Neural cell (in vitro differentiated cells): ENCODE data around the gene DLGAP4. TPM values are rescaled to one million over a fixed set of nuclear protein-coding genes. Genes with fewer than 3 reads are reported as not detected.

ENCODE experiments used
- H2AFZ ChIP-seq: fragments of 200-600, 300-800 bp; sonication (generic), shearing (Covaris generic); 2 replicates; pipeline ENCODE4 v1.6.0; 2014; ENCODE audit warnings: low read depth, mild to moderate bottlenecking, antibody characterized with exemption, low read length, moderate library complexity
- H3F3A ChIP-seq: fragments of 200-600 bp; shearing (Covaris generic); 2 replicates; pipeline ENCODE4 v1.6.1; 2016; ENCODE audit warnings: mild to moderate bottlenecking, moderate library complexity, mixed read lengths, antibody characterized with exemption, low read length; ENCODE audit not compliant: insufficient read depth, poor library complexity, severe bottlenecking
- H3K27ac ChIP-seq: fragments of 200-600, 300-800 bp; sonication (generic), shearing (Covaris generic); 2 replicates; pipeline ENCODE4 v1.5.1; 2014; ENCODE audit warnings: mild to moderate bottlenecking, low read length, moderate library complexity
- H3K27me3 ChIP-seq: fragments of 300-800, 200-600 bp; sonication (generic), shearing (Covaris generic); 2 replicates; pipeline ENCODE4 v1.6.0; 2014; ENCODE audit warnings: mild to moderate bottlenecking, low read depth, low read length, moderate library complexity; ENCODE audit not compliant: insufficient read depth
- H3K36me3 ChIP-seq: fragments of 300-800, 200-600 bp; sonication (generic), shearing (Covaris generic); 2 replicates; pipeline ENCODE4 v1.5.1; 2014; ENCODE audit warnings: mild to moderate bottlenecking, antibody characterized with exemption, low read length, moderate library complexity; ENCODE audit not compliant: insufficient read depth
- H3K4me2 ChIP-seq: fragments of 300-800, 200-600 bp; sonication (generic), shearing (Covaris generic); 2 replicates; pipeline ENCODE4 v1.6.0; 2014; ENCODE audit warnings: mild to moderate bottlenecking, low read length
- H3K4me3 ChIP-seq: fragments of 300-800, 200-600 bp; sonication (generic), shearing (Covaris generic); 2 replicates; pipeline ENCODE4 v1.5.1; 2014; ENCODE audit warnings: mild to moderate bottlenecking, low read length, moderate library complexity
- H3K79me2 ChIP-seq: fragments of 200-600 bp; shearing (Covaris generic); replicated peaks from 2 replicates; pipeline ENCODE4 v1.6.0; 2014; ENCODE audit warnings: mild to moderate bottlenecking, low read length, moderate library complexity; ENCODE audit not compliant: insufficient read depth
- H3K9ac ChIP-seq: fragments of 300-800, 200-600 bp; sonication (generic), shearing (Covaris generic); 2 replicates; pipeline ENCODE4 v1.6.1; 2016; ENCODE audit warnings: mild to moderate bottlenecking, low read length, mixed read lengths
- H3K9me2 ChIP-seq: fragments of 200-600 bp; shearing (Covaris generic); 2 replicates; pipeline ENCODE4 v1.6.1; 2016; ENCODE audit warnings: mild to moderate bottlenecking, low read length, mixed read lengths; ENCODE audit not compliant: insufficient read depth
- H3K9me3 ChIP-seq: fragments of 200-600, 300-800 bp; sonication (generic), shearing (Covaris generic); 2 replicates; pipeline ENCODE4 v1.6.1; 2016; ENCODE audit warnings: mild to moderate bottlenecking, mixed run types, low read length, moderate library complexity, mixed read lengths
- H4K20me1 ChIP-seq: fragments of 200-600 bp; shearing (Covaris generic); 2 replicates; pipeline ENCODE4 v1.6.1; 2016; ENCODE audit warnings: mild to moderate bottlenecking, mixed run types; ENCODE audit not compliant: insufficient read depth
- CTCF ChIP-seq: fragments of 450-650 bp; IDR thresholded peaks from 2 replicates; pipeline ENCODE4 v1.5.1; 2014; ENCODE audit warnings: antibody characterized with exemption, mild to moderate bottlenecking, moderate library complexity; ENCODE audit not compliant: poor library complexity, severe bottlenecking
- EP300 ChIP-seq: fragments of 450-650 bp; conservative IDR thresholded peaks from 2 replicates; pipeline ENCODE4 v1.6.1; 2014; ENCODE audit warnings: antibody characterized with exemption, mild to moderate bottlenecking, moderate library complexity; ENCODE audit not compliant: poor library complexity, severe bottlenecking
- EZH2 ChIP-seq: fragments of 200-600, 300-800 bp; shearing (Covaris generic), sonication (generic); IDR thresholded peaks from 2 replicates; pipeline ENCODE4 v1.6.1; 2014; ENCODE audit warnings: antibody characterized with exemption, low read length, borderline replicate concordance, mild to moderate bottlenecking; ENCODE audit not compliant: insufficient read depth, poor library complexity, severe bottlenecking
- MXI1 ChIP-seq: fragments of 450-650 bp; conservative IDR thresholded peaks from 2 replicates; pipeline ENCODE4 v1.6.1; 2014; ENCODE audit warnings: antibody characterized with exemption, mild to moderate bottlenecking; ENCODE audit not compliant: poor library complexity, severe bottlenecking
- POLR2AphosphoS5 ChIP-seq: IDR thresholded peaks from 2 replicates; pipeline ENCODE4 v1.6.1; 2012
- RAD21 ChIP-seq: fragments of 450-650 bp; conservative IDR thresholded peaks from 2 replicates; pipeline ENCODE4 v1.6.1; 2014; ENCODE audit warnings: antibody characterized with exemption, mild to moderate bottlenecking, moderate library complexity
- SMC3 ChIP-seq: fragments of 450-650 bp; conservative IDR thresholded peaks from 2 replicates; pipeline ENCODE4 v1.6.1; 2014; ENCODE audit warnings: antibody characterized with exemption, mild to moderate bottlenecking, moderate library complexity; ENCODE audit not compliant: poor library complexity
- TAF1 ChIP-seq: IDR thresholded peaks from 2 replicates; pipeline ENCODE4 v1.6.1; 2012; ENCODE audit warnings: low read depth
- polyA plus RNA-seq: library from polyadenylated mRNA; depleted of rRNA; stranded (reverse); fragments of >200 nt; gene quantifications from 2 replicates; pipeline ENCODE4 v1.2.3, GENCODE V29; 2014
- TF ChIP-seq, protein P1 (sequence below): IDR thresholded peaks from 2 replicates; pipeline ENCODE4 v1.6.1; 2012; ENCODE audit warnings: borderline replicate concordance

Gene DLGAP4
- polyA plus RNA-seq, 1 donor from 2014 or later: 31.2 TPM

GRCh38 chr20:36271639-36272546, 34.2 kb upstream of the DLGAP4 start:
- no peak overlapping the region for H3K27ac ChIP-seq
- no peak overlapping the region for H2AFZ ChIP-seq
- no peaks in the 10 kb centered on the region for H3K79me2 ChIP-seq

DNA sequence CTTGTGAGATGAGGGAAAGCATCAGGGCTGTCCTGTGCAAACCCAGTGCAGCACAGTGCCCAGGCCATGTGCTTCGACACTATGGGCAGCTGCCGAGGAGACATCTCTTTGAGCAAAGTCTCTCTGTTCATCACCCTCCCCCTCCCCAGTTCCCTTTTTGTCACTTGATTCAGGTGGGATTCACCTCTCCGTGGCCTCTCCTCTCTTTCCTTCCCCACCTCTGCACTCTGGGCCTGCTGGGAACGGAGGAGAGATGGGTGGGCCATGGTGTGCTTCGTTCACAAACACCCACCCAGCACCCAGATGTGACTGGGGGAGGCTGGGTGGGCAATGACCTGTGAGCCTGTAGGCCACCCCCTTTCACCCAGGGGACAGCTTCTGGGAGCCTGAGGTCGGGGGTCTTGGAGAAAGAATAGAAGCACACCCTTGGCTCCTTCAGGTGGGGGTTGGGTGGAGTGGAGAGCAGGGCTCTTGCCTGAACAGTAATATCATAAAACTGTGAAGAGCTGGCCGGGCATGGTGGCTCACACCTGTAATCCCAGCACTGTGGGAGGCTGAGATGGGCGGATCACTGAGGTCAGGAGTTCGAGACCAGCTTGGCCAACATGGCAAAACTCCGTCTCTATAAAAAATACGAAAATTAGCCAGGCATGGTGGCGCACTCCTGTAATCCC, 33.5 kb upstream of the DLGAP4 start:
- TF ChIP-seq EP300 (no peak), EZH2 (no peak), POLR2AphosphoS5 (no peak), TAF1 (no peak), MXI1 (no peak), RAD21 (no peak), SMC3 (no peak), CTCF (no peak)
- TF ChIP-seq, protein P1, sequence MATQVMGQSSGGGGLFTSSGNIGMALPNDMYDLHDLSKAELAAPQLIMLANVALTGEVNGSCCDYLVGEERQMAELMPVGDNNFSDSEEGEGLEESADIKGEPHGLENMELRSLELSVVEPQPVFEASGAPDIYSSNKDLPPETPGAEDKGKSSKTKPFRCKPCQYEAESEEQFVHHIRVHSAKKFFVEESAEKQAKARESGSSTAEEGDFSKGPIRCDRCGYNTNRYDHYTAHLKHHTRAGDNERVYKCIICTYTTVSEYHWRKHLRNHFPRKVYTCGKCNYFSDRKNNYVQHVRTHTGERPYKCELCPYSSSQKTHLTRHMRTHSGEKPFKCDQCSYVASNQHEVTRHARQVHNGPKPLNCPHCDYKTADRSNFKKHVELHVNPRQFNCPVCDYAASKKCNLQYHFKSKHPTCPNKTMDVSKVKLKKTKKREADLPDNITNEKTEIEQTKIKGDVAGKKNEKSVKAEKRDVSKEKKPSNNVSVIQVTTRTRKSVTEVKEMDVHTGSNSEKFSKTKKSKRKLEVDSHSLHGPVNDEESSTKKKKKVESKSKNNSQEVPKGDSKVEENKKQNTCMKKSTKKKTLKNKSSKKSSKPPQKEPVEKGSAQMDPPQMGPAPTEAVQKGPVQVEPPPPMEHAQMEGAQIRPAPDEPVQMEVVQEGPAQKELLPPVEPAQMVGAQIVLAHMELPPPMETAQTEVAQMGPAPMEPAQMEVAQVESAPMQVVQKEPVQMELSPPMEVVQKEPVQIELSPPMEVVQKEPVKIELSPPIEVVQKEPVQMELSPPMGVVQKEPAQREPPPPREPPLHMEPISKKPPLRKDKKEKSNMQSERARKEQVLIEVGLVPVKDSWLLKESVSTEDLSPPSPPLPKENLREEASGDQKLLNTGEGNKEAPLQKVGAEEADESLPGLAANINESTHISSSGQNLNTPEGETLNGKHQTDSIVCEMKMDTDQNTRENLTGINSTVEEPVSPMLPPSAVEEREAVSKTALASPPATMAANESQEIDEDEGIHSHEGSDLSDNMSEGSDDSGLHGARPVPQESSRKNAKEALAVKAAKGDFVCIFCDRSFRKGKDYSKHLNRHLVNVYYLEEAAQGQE: no peak
- Histone ChIP-seq H4K20me1 (no peaks in the 10 kb centered on the region), H2AFZ (no peak overlapping the region), H3K9ac (no peak overlapping the region), H3K9me3 (no peaks in the 10 kb centered on the region), H3K27ac (no peak overlapping the region), H3K27me3 (no peaks in the 10 kb centered on the region), H3F3A (no peaks in the 10 kb centered on the region), H3K9me2 (no peaks in the 10 kb centered on the region), H3K36me3 (no peaks in the 10 kb centered on the region), H3K4me2 (no peak overlapping the region), H3K4me3 (no peak overlapping the region), H3K79me2 (no peaks in the 10 kb centered on the region)

More at GRCh38 chr20:36271639-36272546, 34.2 kb upstream of the DLGAP4 start:
- TF ChIP-seq, protein P1: no peak
- TF ChIP-seq TAF1 (no peak), SMC3 (no peak), EZH2 (no peak), RAD21 (no peak), EP300 (no peak)
- Histone ChIP-seq H3K9ac (no peak overlapping the region), H3K4me3 (no peak overlapping the region), H3K9me3 (no peaks in the 10 kb centered on the region), H3K27me3 (no peaks in the 10 kb centered on the region), H3K4me2 (no peak overlapping the region), H3K36me3 (no peaks in the 10 kb centered on the region), H3F3A (no peaks in the 10 kb centered on the region), H4K20me1 (no peaks in the 10 kb centered on the region), H3K9me2 (no peaks in the 10 kb centered on the region)
